ENCODE data around the gene SPINK9.

Gene SPINK9

GRCh38 chr5:148333262-148333849 is 2.0 kb upstream of the SPINK9 start:
- no peak overlapping the region for H3K4me3 ChIP-seq (ENCODE audit: low read depth, low read length)
- H3K9ac ChIP-seq (ENCODE audit: low read depth, low read length), result no peak overlapping the region
- H3K36me3 ChIP-seq (ENCODE audit: control insufficient read depth, insufficient read depth, low read length), result no peaks in the 10 kb centered on the region
- no peaks in the 10 kb centered on the region for H3K4me1 ChIP-seq (ENCODE audit: control insufficient read depth, insufficient read depth, low read length)
- no peaks in the 10 kb centered on the region for H3K27me3 ChIP-seq (ENCODE audit: control insufficient read depth, insufficient read depth, low read length)
- no peaks in the 10 kb centered on the region for H3K9me3 ChIP-seq (ENCODE audit: control insufficient read depth, insufficient read depth, low read length)

- Histone ChIP-seq H3K27me3 (ENCODE audit: control insufficient read depth, insufficient read depth, low read length) (no peaks in the 10 kb centered on the region), H3K4me3 (ENCODE audit: low read depth, low read length) (no peak overlapping the region), H3K9me3 (ENCODE audit: control insufficient read depth, insufficient read depth, low read length) (no peaks in the 10 kb centered on the region), H3K36me3 (ENCODE audit: control insufficient read depth, insufficient read depth, low read length) (no peaks in the 10 kb centered on the region), H3K9ac (ENCODE audit: low read depth, low read length) (no peak overlapping the region), H3K4me1 (ENCODE audit: control insufficient read depth, insufficient read depth, low read length) (no peaks in the 10 kb centered on the region)
Measured at GRCh38 chr5:148336704-148337435, 1.5 kb downstream of the SPINK9 start.

- Histone ChIP-seq H3K9ac (ENCODE audit: low read depth, low read length) (no peak overlapping the region), H3K36me3 (ENCODE audit: control insufficient read depth, insufficient read depth, low read length) (no peaks in the 10 kb centered on the region), H3K9me3 (ENCODE audit: control insufficient read depth, insufficient read depth, low read length) (no peaks in the 10 kb centered on the region), H3K4me1 (ENCODE audit: control insufficient read depth, insufficient read depth, low read length) (peaks cover 3% of the 10 kb centered on the region), H3K4me3 (ENCODE audit: low read depth, low read length) (no peak overlapping the region), H3K27me3 (ENCODE audit: control insufficient read depth, insufficient read depth, low read length) (no peaks in the 10 kb centered on the region)
Measured at GRCh38 chr5:148342371-148343045, 7.1 kb downstream of the SPINK9 start.

GRCh38 chr5:148343046-148343407 is 7.7 kb downstream of the SPINK9 start:
- peaks cover 3% of the 10 kb centered on the region for H3K4me1 ChIP-seq (ENCODE audit: control insufficient read depth, insufficient read depth, low read length)
- H3K9ac ChIP-seq (ENCODE audit: low read depth, low read length), result no peak overlapping the region
- H3K9me3 ChIP-seq (ENCODE audit: control insufficient read depth, insufficient read depth, low read length), result no peaks in the 10 kb centered on the region
- no peak overlapping the region for H3K4me3 ChIP-seq (ENCODE audit: low read depth, low read length)
- no peaks in the 10 kb centered on the region for H3K36me3 ChIP-seq (ENCODE audit: control insufficient read depth, insufficient read depth, low read length)
- no peaks in the 10 kb centered on the region for H3K27me3 ChIP-seq (ENCODE audit: control insufficient read depth, insufficient read depth, low read length)

- Histone ChIP-seq H3K4me3 (ENCODE audit: low read depth, low read length) (no peak overlapping the region), H3K4me1 (ENCODE audit: control insufficient read depth, insufficient read depth, low read length) (peaks cover 3% of the 10 kb centered on the region), H3K9ac (ENCODE audit: low read depth, low read length) (no peak overlapping the region), H3K27me3 (ENCODE audit: control insufficient read depth, insufficient read depth, low read length) (no peaks in the 10 kb centered on the region), H3K36me3 (ENCODE audit: control insufficient read depth, insufficient read depth, low read length) (no peaks in the 10 kb centered on the region), H3K9me3 (ENCODE audit: control insufficient read depth, insufficient read depth, low read length) (no peaks in the 10 kb centered on the region)
Measured at GRCh38 chr5:148343603-148344487, 8.5 kb downstream of the SPINK9 start.

- Histone ChIP-seq H3K9ac (ENCODE audit: low read depth, low read length) (no peak overlapping the region), H3K4me1 (ENCODE audit: control insufficient read depth, insufficient read depth, low read length) (peaks cover 3% of the 10 kb centered on the region), H3K27me3 (ENCODE audit: control insufficient read depth, insufficient read depth, low read length) (no peaks in the 10 kb centered on the region), H3K4me3 (ENCODE audit: low read depth, low read length) (no peak overlapping the region), H3K9me3 (ENCODE audit: control insufficient read depth, insufficient read depth, low read length) (no peaks in the 10 kb centered on the region), H3K36me3 (ENCODE audit: control insufficient read depth, insufficient read depth, low read length) (no peaks in the 10 kb centered on the region)
Measured at GRCh38 chr5:148347706-148348105, 12.3 kb downstream of the SPINK9 start.

GRCh38 chr5:148352696-148353095 is 17.3 kb downstream of the SPINK9 start:
- no peaks in the 10 kb centered on the region for H3K9me3 ChIP-seq (ENCODE audit: control insufficient read depth, insufficient read depth, low read length)
- no peaks in the 10 kb centered on the region for H3K36me3 ChIP-seq (ENCODE audit: control insufficient read depth, insufficient read depth, low read length)
- no peaks in the 10 kb centered on the region for H3K4me1 ChIP-seq (ENCODE audit: control insufficient read depth, insufficient read depth, low read length)
- H3K27me3 ChIP-seq (ENCODE audit: control insufficient read depth, insufficient read depth, low read length), result no peaks in the 10 kb centered on the region
- no peak overlapping the region for H3K9ac ChIP-seq (ENCODE audit: low read depth, low read length)
- H3K4me3 ChIP-seq (ENCODE audit: low read depth, low read length), result no peak overlapping the region

GRCh38 chr5:148353634-148354033 is 18.3 kb downstream of the SPINK9 start:
- H3K4me3 ChIP-seq (ENCODE audit: low read depth, low read length), result no peak overlapping the region

GRCh38 chr5:148364343-148364742 is 29.0 kb downstream of the SPINK9 start:
- H3K4me1 ChIP-seq (ENCODE audit: control insufficient read depth, insufficient read depth, low read length), result no peaks in the 10 kb centered on the region

More at GRCh38 chr5:148353634-148354033, 18.3 kb downstream of the SPINK9 start:
- Histone ChIP-seq H3K36me3 (ENCODE audit: control insufficient read depth, insufficient read depth, low read length) (no peaks in the 10 kb centered on the region), H3K9ac (ENCODE audit: low read depth, low read length) (no peak overlapping the region), H3K9me3 (ENCODE audit: control insufficient read depth, insufficient read depth, low read length) (no peaks in the 10 kb centered on the region), H3K4me1 (ENCODE audit: control insufficient read depth, insufficient read depth, low read length) (no peaks in the 10 kb centered on the region), H3K27me3 (ENCODE audit: control insufficient read depth, insufficient read depth, low read length) (no peaks in the 10 kb centered on the region)

GRCh38 chr5:148368299-148368698 is 32.9 kb downstream of the SPINK9 start:
- Histone ChIP-seq H3K9me3 (ENCODE audit: control insufficient read depth, insufficient read depth, low read length) (no peaks in the 10 kb centered on the region), H3K4me1 (ENCODE audit: control insufficient read depth, insufficient read depth, low read length) (no peaks in the 10 kb centered on the region), H3K27me3 (ENCODE audit: control insufficient read depth, insufficient read depth, low read length) (no peaks in the 10 kb centered on the region)

More at GRCh38 chr5:148364343-148364742, 29.0 kb downstream of the SPINK9 start:
- Histone ChIP-seq H3K27me3 (ENCODE audit: control insufficient read depth, insufficient read depth, low read length) (no peaks in the 10 kb centered on the region), H3K4me3 (ENCODE audit: low read depth, low read length) (no peak overlapping the region), H3K36me3 (ENCODE audit: control insufficient read depth, insufficient read depth, low read length) (no peaks in the 10 kb centered on the region), H3K9me3 (ENCODE audit: control insufficient read depth, insufficient read depth, low read length) (no peaks in the 10 kb centered on the region), H3K9ac (ENCODE audit: low read depth, low read length) (no peak overlapping the region)

GRCh38 chr5:148372166-148372725 is 36.9 kb downstream of the SPINK9 start:
- no peaks in the 10 kb centered on the region for H3K36me3 ChIP-seq (ENCODE audit: control insufficient read depth, insufficient read depth, low read length)
- H3K4me1 ChIP-seq (ENCODE audit: control insufficient read depth, insufficient read depth, low read length), result no peaks in the 10 kb centered on the region
- no peaks in the 10 kb centered on the region for H3K27me3 ChIP-seq (ENCODE audit: control insufficient read depth, insufficient read depth, low read length)
- no peak overlapping the region for H3K9ac ChIP-seq (ENCODE audit: low read depth, low read length)
- no peak overlapping the region for H3K4me3 ChIP-seq (ENCODE audit: low read depth, low read length)
- H3K9me3 ChIP-seq (ENCODE audit: control insufficient read depth, insufficient read depth, low read length), result no peaks in the 10 kb centered on the region

More at GRCh38 chr5:148368299-148368698, 32.9 kb downstream of the SPINK9 start:
- no peak overlapping the region for H3K4me3 ChIP-seq (ENCODE audit: low read depth, low read length)
- no peaks in the 10 kb centered on the region for H3K36me3 ChIP-seq (ENCODE audit: control insufficient read depth, insufficient read depth, low read length)
- no peak overlapping the region for H3K9ac ChIP-seq (ENCODE audit: low read depth, low read length)
